ENCODE data around the gene XAB2. TPM values are rescaled to one million over a fixed set of nuclear protein-coding genes. Genes with fewer than 3 reads are reported as not detected.
A peak's percentile ranks its signal among the peaks of the same experiment; 100 is the strongest.

XAB2 gene
- total RNA-seq, 4 donors from 2014 or later = 27.8 to 123 (median 57.3) TPM

DNA sequence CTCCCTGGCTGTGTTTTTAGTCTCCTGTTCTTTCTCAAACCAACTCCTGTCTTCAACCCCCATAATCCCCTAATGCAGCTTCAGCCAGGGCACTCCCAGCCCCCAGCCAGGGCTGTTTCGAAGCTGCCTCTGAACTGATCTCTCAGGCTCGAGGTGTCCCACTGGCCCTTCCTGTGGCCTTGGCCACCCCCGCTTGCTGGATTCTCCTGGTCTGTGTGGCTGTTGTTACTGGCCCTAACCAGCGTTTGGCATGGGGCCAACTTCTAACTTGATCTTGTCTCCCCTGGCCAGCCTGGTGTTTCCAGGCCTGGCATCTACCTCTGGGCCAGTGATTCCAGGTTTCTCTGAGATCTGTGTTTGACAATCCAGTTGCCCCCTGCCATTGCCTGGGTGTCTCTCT is 11.0 kb downstream of the XAB2 start:
- Histone ChIP-seq H3K36me3 (peaks cover 0 to 24% (median 0%) of the 10 kb centered on the region in 4 donors), H3K9me3 (no peaks in the 10 kb centered on the region), H3K4me1 (peaks cover 9 to 24% (median 20%) of the 10 kb centered on the region in 4 donors), H3K4me3 (no peak overlapping the region), H3K27ac (peak overlapping the region; percentile 70 to 86 (median 74)), H3K27me3 (no peaks in the 10 kb centered on the region)
- no peak for TF ChIP-seq EP300 (IDR thresholded peaks at IDR 0.05; ENCODE audit: low read depth)
- in situ Hi-C loops (cut with MboI; ENCODE audit: low pct_ligation_motif_present in 1 of 4, low pct_unique_long_range_greater_than_20kb in 1 of 4, low sequenced_read_pairs in 3 of 4) = no loop called here
- no peak for DNase-seq
- intact Hi-C loops (cut with DNase I; ENCODE audit: low total_unique reads) = no loop called here
- 67% methylated on average over 4 of the region's 4 CpGs; no CpG with 5 or more reads in 1 of the 2 donors for WGBS, 2 donors (ENCODE audit: low coverage in 1 of 2)

DNA sequence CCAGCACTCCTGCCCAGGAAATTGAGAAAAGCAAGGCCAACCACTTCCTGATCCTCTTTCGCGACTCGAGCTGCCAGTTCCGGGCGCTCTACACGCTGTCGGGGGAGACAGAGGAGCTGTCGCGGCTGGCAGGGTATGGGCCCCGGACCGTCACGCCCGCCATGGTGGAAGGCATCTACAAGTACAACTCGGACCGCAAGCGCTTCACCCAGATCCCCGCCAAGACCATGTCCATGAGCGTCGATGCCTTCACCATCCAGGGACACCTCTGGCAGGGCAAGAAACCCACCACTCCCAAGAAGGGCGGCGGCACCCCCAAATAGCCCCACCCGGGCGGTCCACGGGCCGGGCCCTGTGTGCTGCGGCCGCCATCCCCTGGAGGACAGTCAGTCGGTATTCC is 11.6 kb downstream of the XAB2 start:
- 95% methylated on average over 20 of the region's 28 CpGs; no CpG with 5 or more reads in 1 of the 2 donors for WGBS, 2 donors (ENCODE audit: low coverage in 1 of 2)
- in situ Hi-C loops (cut with MboI; ENCODE audit: low pct_ligation_motif_present in 1 of 4, low pct_unique_long_range_greater_than_20kb in 1 of 4, low sequenced_read_pairs in 3 of 4) (no loop called here), intact Hi-C loops (cut with DNase I; ENCODE audit: low total_unique reads) (no loop called here)
- TF ChIP-seq, protein P1, sequence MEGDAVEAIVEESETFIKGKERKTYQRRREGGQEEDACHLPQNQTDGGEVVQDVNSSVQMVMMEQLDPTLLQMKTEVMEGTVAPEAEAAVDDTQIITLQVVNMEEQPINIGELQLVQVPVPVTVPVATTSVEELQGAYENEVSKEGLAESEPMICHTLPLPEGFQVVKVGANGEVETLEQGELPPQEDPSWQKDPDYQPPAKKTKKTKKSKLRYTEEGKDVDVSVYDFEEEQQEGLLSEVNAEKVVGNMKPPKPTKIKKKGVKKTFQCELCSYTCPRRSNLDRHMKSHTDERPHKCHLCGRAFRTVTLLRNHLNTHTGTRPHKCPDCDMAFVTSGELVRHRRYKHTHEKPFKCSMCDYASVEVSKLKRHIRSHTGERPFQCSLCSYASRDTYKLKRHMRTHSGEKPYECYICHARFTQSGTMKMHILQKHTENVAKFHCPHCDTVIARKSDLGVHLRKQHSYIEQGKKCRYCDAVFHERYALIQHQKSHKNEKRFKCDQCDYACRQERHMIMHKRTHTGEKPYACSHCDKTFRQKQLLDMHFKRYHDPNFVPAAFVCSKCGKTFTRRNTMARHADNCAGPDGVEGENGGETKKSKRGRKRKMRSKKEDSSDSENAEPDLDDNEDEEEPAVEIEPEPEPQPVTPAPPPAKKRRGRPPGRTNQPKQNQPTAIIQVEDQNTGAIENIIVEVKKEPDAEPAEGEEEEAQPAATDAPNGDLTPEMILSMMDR (IDR thresholded peaks at IDR 0.05) = no peak
- no peak for TF ChIP-seq POLR2A (IDR thresholded peaks at IDR 0.05)
- TF ChIP-seq POLR2AphosphoS5 (IDR thresholded peaks at IDR 0.05) = no peak
- no peak for TF ChIP-seq EP300 (IDR thresholded peaks at IDR 0.05; ENCODE audit: low read depth)
- Histone ChIP-seq H3K4me3 (no peak overlapping the region), H3K4me1 (peaks cover 9 to 24% (median 20%) of the 10 kb centered on the region in 4 donors), H3K36me3 (peaks cover 0 to 23% (median 0%) of the 10 kb centered on the region in 4 donors), H3K27ac (peak overlapping the region in 1 of 4 donors; percentile 74), H3K27me3 (no peaks in the 10 kb centered on the region), H3K9me3 (no peaks in the 10 kb centered on the region)
- no peak for DNase-seq

DNA sequence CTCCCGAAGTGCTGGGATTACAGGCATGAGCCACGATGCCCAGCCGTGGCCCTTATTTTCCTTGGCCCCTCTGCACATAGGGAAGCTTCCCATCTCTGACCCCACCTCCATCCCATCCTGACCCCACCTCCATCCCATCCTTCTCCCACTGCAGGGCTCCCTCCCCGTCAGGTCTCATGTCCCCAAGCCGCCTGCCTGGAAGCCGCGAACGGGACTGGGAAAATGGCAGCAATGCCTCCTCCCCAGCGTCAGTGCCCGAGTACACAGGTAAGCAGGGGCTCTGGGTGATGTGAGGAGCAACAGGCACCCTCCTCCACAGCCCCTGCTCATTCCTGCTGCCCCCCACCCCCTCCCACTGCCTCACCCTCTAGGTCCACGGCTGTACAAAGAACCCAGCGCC is 12.2 kb downstream of the XAB2 start:
- Histone ChIP-seq H3K9me3 (no peaks in the 10 kb centered on the region), H3K27ac (no peak overlapping the region), H3K36me3 (peaks cover 0 to 18% (median 0%) of the 10 kb centered on the region in 4 donors), H3K4me3 (no peak overlapping the region), H3K27me3 (no peaks in the 10 kb centered on the region), H3K4me1 (peaks cover 9 to 24% (median 20%) of the 10 kb centered on the region in 4 donors)
- in situ Hi-C loops (cut with MboI; ENCODE audit: low pct_ligation_motif_present in 1 of 4, low pct_unique_long_range_greater_than_20kb in 1 of 4, low sequenced_read_pairs in 3 of 4) = no loop called here
- TF ChIP-seq POLR2A (IDR thresholded peaks at IDR 0.05) (no peak), EP300 (IDR thresholded peaks at IDR 0.05; ENCODE audit: low read depth) (no peak), POLR2AphosphoS5 (IDR thresholded peaks at IDR 0.05) (no peak)
- TF ChIP-seq, protein P1 (IDR thresholded peaks at IDR 0.05) = no peak
- WGBS, 2 donors (ENCODE audit: low coverage in 1 of 2) = 95% methylated on average over 12 of the region's 12 CpGs; no CpG with 5 or more reads in 1 of the 2 donors
- intact Hi-C loops (cut with DNase I; ENCODE audit: low total_unique reads) = no loop called here
- DNase-seq = no peak

DNA sequence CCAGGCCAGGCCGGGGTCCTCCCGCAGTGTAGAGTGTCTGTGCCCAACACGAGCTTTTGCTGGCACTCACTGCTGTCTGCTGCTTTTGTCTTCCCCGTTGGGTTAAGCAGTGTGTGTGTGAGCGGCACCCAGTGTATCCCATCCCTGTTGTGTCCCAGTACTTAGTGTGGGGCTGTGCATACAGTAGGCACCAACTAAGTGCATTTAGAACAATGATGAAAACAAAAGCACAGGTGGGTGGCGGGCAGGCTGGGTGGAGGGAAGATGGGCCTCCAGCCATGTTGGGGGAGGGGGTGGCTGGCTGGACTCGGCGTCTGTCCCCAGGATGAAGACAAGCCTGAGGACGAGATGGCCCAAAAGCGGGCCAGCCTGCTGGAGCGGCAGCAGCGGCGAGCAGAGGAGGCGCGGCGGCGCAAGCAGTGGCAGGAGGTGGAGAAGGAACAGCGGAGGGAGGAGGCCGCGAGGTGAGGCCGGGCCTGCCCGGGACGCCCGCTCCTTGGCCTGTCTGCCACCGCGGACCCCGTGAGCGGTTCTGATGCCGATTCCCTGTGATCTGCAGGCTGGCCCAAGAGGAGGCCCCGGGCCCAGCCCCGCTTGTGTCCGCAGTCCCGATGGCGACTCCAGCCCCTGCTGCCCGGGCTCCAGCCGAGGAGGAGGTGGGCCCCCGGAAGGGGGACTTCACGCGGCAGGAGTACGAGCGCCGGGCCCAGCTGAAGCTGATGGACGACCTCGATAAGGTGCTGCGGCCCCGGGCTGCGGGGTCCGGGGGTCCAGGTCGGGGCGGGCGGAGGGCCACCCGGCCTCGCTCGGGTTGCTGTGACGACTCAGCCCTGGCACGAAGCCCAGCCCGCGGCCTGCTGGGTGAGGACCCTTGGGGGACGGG is 14.2 kb downstream of the XAB2 start:
- in situ Hi-C loops (cut with MboI; ENCODE audit: low pct_ligation_motif_present in 1 of 4, low pct_unique_long_range_greater_than_20kb in 1 of 4, low sequenced_read_pairs in 3 of 4) (no loop called here), intact Hi-C loops (cut with DNase I; ENCODE audit: low total_unique reads) (no loop called here)
- Histone ChIP-seq H3K27ac (no peak overlapping the region), H3K9me3 (no peaks in the 10 kb centered on the region), H3K27me3 (no peaks in the 10 kb centered on the region), H3K4me3 (no peak overlapping the region), H3K36me3 (peaks cover 0 to 2% (median 0%) of the 10 kb centered on the region in 4 donors), H3K4me1 (peaks cover 9 to 24% (median 20%) of the 10 kb centered on the region in 4 donors)
- 87% methylated on average over 49 of the region's 59 CpGs; no CpG with 5 or more reads in 1 of the 2 donors for WGBS, 2 donors (ENCODE audit: low coverage in 1 of 2)
- TF ChIP-seq, protein P1 (IDR thresholded peaks at IDR 0.05) = no peak
- no peak for TF ChIP-seq POLR2AphosphoS5 (IDR thresholded peaks at IDR 0.05)
- no peak for TF ChIP-seq POLR2A (IDR thresholded peaks at IDR 0.05)
- TF ChIP-seq EP300 (IDR thresholded peaks at IDR 0.05; ENCODE audit: low read depth) = no peak
- DNase-seq = no peak

Data from transverse colon (tissue), 4 donors.